Activated CD4-positive, alpha-beta T cell treated with anti-CD3 and anti-CD28 coated beads, Interleukin-2, Interleukin-4, amounts not matched to agents 100 ng/mL and 50 ng/mL, durations not matched to agents 16 hours and 8 hours (primary cell): ENCODE results near the gene CDH13.

ENCODE experiments used
- DNase-seq: peaks from one replicate; pipeline ENCODE4 v3.0.0-alpha.2; 2020; ENCODE audit warnings: low spot score

CDH13 gene

DNA sequence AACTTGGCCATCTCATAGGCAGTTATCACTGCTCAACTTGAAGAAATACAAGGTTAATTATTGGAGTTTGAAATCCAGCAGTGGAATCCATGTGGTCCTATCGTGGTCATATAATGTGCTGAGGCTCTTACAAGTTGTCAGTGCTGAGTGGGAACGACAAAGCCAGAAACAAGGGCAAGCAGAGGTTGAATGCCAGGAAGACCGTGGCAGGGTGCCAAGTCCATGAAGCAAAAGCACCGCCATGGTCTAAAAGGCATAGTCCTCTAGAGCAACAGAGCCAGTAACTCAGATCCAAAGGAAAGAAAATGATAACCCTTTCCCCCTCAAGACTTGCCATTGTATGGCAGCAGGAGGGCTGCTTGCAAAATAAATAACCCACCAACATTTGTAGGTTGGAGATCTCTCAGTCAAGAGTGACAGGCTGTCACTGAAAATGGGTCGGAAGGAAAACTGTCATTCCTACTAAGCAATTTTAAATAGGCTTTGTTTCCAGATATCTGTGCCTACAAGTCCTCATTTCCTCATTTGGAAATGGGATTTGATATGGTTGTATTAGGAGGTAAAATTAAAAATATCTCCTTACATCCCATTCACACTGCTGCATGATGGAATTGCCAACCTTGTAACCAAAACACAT, 1144.7 kb downstream of the CDH13 start:
- DNase-seq, result no peak

DNA sequence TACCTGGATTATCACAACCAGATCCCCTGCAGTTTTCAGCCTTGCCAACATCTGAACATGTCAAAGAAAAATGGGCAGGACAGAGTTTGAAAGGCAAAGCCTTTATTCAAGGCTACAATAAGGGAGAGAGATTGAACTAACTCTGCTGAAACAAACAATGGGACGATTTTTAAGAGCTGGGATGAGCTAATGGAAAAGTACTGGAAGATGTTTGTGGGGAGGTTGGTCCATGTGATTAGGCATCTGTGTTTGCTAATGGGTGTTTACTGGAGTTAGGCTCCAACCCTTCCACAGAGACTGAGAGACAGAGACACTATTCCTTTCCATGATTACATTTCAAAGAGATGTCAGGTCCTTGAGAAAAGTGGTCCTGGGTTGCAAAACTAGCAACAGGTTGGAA, 1146.0 kb downstream of the CDH13 start:
- DNase-seq, result no peak

DNA sequence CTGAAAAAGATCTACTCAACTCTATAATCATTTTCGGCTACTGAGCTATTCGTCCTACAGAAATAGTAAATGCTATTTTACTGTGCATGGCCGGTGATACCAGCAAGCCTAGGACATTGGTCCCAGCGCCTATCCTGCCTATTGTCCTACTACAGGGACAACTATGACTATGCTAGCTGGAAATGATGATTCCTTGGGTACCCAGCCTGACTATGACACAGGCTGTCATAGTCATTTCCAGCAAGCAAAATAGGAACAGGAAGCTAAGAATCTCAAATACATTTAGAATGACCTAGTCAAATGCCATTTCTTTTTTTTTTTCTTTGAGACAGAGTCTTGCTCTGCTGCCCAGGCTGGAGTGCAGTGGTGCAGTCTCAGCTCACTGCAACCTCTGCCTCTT, 1147.3 kb downstream of the CDH13 start:
- DNase-seq, result no peak

DNA sequence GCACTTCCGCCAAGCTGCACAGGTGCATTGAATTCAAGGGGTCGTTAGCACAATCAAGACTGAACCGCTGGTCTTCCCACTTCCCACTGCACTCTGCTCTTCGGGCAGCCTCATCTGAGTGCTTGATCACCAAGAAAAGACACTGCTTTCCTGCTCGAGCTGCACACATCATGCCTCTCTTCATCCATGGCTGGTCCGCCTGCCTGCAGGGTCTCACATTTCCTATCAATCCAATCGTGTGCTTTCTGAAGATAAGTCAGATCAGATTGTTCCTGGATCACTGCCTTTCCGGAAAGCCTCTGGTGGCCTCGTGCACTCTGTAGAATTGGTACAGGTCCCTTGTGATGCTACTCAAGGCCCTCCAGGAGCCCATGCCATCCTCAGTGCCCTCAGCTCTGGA, 1150.2 kb downstream of the CDH13 start:
- no peak for DNase-seq

DNA sequence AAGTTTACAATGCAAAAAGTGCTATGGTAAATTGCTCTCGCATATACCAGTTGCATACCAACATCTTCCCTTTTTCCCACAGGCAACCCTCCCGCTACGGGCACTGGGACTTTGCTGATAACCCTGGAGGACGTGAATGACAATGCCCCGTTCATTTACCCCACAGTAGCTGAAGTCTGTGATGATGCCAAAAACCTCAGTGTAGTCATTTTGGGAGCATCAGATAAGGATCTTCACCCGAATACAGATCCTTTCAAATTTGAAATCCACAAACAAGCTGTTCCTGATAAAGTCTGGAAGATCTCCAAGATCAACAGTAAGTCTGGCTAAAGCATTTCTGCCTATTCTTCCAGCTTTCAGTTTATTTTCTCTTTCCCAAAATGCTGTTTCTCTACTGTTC, 1153.1 kb downstream of the CDH13 start:
- DNase-seq, result no peak

DNA sequence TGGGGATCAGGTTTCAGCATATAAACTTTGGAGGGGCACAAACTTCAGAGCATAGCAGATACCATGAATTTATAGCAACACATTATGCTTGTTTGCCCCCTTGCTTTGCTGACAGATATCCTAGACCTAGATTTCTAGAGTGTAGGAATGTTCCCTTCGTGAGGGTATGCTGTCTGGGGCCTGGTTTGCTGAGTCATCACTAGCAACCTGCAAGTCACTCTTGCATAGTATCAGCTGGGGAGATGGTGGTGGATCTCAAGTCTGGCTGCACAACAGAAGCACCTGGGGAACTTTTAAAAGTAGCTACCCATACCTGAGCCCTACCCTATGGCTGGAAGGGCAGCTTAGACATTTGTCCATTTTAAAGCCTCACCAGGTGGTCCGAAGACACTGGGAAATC, 1158.7 kb downstream of the CDH13 start:
- no peak for DNase-seq

DNA sequence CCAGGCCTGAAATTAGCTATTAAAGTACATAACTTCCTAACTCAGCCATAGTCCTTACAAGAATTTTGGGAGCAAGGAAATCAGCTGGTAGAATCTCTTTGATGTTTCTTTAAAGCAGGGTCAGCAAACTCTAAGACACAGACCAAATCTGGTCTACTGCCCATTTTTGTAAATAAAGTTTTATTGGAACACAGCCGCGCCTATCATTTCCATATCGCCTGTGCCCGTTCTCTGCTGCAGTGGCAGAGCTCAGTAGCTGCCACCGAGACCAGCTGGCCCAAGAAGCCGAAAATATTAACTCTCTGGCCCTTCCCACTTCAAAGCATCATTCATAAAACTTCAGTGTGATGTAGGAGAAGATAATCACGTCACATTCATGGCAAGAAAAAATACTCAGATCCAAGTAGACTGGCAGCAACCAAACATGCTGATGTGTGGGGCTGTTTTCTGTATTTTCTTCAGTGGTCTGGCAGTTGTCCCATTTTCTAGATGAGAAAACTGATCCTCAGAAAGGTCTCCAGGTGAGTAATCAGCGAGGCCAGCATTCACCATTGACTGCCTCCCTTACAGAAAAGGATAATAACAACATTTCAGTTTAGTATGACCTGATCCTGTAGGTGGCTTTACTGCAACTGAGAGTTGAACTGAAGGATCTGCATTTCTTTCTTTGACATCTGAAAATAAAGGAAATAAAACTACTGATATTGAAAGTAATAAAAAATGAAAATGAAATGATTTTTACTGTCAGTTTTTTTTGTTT, 1163.1 kb downstream of the CDH13 start:
- no peak for DNase-seq

DNA sequence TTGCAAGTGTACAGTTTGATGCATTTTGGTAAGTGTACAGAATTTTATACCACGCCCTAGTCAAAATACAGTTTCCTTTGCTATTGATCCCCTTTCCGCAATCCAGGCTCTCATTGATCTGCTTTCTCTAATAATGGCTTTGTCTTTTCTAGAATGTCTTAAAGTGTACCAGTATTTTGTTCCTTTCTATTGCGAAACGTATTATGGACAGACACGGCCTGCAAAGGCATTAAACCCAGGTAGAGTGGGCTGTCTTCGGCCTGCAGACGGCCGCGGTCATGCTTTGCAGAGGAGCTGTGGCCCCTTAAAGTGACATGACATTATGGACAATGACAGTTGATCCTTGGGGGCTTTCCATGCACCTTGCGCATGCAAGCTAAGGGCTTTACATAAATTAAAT, 1165.1 kb downstream of the CDH13 start:
- no peak for DNase-seq

DNA sequence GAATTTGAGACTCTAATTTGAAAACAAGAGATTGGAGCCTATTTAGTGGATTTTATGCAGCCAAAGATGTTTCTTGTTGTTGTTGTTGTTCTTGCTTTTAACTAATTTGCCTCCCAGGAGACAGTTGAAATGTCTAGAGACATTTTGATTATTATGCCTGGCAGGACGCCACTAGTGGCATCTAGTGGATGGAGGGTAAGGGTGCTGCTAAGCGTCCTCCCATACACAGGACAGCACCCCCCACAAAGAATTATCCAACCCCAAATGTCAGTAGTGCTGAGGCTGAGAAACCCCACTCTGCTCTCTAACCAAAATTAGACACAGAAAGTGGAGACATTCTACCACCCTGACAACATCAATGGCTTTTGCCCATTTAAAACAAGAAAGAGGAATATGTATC, 1165.6 kb downstream of the CDH13 start:
- no peak for DNase-seq

DNA sequence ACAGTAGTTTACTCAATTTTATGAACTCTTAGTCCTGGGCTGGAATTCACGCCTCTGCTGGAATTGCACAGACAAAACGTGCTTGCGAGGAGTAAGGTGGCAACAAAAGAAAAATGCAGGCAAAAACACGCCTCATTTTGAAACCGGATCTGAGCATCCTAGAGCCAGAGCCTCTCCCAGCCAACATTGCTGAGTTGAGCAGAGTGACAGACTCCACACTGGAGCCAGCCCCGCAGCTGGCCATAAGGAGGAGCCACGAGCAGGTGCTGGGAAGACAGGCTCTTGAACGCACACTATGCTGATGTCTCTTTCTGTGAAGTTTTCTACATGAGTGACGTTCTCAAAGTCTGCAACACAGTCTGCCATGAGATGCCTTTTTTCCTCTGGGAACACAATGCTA, 1166.4 kb downstream of the CDH13 start:
- DNase-seq, result no peak

DNA sequence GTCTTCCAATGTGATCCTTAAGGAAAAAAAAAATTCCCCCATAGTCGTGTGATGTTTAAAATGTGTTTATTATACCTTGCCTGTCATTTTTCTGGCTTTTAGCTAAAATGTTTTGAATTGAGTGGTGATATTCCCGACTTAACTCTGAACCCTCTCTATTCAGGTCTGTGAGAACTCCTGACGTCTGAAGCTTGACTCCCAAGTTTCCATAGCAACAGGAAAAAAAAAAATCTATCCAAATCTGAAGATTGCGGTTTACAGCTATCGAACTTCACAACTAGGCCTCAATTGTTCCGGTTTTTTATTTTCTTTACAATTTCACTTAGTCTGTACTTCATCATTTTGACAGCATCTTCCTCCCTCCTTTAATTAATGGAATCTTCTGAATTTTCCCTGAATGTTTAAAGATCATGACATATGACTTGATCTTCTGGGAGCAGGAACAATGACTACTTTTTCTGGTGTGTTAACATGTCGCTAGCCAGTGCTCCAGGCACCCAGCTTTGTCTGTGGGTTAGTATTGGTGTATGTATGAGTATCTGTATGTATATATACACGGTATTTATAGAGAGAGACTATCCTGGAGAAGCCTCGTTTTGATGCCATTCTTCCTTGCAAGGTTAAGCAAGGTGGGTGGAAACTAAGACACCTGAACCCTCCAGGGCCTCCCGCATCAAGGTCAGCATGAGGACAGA, 1168.2 kb downstream of the CDH13 start:
- no peak for DNase-seq

DNA sequence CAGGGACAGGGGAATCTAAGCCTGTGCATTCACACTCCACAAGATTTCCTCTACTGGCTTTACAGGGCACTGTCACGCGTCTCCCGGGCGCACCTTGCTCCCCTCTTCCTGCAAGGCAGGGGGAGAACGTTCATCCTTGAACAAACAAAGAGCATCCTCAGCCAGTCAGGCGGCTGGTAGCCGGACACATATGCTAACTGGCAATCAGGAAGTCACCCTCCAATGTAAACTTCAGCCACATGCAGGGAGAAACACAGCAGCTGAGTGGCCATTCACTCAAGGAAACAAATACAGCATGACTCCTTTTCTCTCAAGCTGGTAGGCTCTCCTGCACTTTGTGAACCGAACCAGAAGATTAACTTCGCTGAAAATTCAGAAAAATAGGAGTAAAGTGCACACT, 1170.2 kb downstream of the CDH13 start:
- no peak for DNase-seq

DNA sequence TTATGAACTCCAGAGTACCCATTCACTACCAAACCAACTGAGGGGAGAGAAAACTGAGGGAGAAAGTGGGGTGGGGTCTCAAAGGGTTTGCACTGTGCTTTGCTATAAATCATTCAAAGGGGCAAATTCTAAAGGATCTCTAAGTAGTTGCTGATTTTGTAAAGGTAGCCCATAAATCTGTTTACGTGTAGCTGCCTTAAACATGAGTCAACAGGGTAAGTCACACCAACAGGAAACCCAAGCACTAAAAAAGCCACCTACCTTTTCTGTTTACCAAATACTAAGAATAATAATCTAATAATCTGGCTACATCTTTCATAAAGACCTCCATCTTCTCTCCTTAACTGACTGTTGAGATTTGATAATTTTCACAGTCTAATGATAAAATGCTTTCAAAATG, 1172.6 kb downstream of the CDH13 start:
- DNase-seq, result no peak

DNA sequence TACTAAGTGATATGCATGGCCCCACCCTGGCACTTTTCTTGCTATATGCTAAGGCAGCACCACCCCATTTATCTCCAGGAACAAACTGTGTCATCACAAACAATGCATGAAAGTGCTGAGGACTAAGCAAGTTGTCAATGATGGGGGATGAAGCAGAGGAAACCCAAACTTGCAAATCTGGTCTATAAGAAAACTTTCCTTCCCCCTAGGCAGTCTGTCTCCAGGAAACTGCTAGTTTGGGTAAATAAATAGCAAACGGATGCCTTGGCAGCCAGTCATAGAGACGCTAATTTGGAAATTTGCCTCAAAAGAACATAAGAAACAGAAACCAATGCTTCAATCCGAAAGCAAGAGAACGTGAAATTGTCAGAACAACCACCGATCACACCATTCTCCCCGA, 1175.4 kb downstream of the CDH13 start:
- DNase-seq, result peak; percentile 21

DNA sequence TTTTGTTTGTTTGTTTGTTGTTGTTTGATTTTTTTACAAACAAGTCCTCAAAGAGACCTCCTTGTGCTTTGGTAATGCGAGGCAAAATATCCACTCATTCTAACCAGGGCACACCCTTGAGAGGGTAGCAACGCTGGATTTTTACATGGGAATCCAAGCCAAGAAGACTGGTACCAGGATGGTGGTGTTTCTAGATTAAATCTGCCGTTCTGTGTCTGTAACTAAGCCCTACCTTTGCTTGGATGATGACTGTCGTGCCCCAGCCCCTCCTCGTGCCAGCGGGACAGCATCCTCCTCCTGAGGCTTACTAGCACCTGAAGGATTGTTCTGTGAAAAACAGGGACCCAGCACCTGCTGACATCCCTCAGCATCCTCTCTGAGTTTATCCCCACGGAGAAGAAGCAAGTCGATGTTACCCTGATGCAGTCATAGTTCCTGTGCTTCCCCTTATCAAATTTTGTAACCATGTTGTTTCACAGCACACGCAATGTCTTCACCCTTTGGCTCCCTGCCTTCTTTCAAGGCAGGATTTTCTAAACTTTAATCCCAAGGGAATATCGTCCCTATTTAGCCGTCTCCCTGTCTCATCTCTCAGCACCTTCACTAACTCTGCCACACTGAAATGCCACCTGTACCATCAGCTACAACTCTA, 1175.9 kb downstream of the CDH13 start:
- no peak for DNase-seq

DNA sequence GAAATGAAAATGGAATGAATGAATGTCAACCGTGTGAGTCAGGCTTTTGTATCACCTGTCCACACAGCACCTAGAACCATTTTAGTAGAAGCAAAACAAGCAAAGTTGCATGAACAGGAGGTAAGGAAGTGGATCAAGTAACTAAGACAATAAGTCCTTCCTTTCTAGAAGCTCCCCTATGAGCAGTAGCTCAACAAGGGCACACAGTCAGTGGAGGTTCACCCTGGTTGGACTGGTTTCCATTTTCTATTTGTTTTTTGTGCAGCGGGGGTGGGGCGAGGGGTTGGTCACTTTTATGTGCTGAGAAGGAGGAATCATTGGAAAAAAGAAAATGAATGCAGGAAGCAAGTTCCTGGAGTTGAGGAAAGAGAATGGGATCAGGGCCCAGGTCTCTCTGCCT, 1177.0 kb downstream of the CDH13 start:
- no peak for DNase-seq

DNA sequence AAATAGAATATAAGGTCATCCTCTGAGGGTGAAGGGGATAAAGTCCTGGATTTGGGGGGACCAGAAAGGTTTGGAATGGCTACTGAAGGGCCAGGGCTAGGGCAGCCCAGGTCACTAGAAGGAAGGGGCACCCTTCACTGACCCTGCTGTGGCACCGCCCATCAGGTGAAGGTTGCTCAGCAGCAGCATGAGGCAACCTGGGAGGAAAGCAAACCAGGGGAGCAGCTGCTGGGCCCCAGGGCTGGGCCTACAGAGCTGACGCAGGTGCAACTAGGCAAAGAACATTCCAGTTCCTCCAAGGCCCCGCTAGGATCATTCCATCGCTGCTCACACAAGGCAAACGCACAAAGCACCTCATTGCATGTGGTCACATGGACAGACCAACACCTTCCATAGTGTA, 1177.6 kb downstream of the CDH13 start:
- no peak for DNase-seq

DNA sequence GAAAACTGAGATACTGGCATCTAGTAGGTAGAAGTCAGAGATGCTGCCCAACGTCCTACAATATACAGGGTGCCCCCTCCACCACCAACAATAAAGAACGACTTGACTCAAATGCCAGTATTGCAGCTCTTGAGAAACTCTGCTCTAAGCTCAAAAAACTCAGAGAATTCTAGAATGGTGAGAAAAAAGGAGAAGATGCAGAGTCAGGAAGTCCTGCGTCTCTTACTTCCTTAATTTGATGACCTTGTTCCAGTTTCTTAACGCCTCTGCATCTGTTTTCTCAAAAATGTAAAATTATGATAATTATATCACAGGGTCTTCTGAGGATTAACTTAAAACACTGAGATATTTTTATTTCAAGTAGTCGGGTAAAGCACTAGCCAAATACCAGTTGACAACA, 1179.3 kb downstream of the CDH13 start:
- no peak for DNase-seq

DNA sequence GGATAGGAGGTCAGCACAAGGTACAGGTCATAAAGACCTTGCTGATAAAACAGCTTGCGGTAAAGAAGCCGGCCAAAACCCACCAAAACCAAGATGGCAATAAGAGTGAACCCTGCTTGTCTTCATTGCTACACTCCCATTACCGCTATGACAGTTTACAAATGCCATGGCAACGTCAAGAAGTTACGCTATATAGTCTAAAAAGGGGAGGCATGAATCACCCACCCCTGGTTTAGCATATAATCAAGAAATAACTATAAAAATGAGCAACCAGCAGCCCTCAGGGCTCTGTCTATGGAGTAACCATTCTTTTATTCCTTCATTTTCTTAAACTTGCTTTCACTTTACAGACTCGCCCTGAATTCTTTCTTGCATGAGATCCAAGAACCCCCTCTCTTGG, 1180.0 kb downstream of the CDH13 start:
- DNase-seq, result no peak

DNA sequence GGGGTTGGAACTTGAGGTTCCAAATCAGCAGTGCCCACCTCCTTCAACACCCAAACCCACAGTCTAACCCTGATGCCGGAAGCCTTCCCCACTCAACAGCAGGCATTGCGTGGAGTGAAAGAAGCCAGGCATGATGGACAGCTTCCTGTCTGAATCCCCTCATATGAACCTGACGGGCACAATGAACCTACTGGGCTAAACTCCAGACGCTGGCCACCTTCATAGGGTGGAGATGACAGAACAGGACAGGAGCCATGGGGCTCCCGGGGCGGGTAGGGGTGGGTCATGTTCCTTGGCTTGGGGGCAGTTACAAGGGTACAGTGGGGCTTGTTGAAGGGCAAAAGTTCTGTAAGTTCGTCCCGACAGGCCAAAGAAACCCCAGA, 1180.5 kb downstream of the CDH13 start:
- DNase-seq, result no peak

DNA sequence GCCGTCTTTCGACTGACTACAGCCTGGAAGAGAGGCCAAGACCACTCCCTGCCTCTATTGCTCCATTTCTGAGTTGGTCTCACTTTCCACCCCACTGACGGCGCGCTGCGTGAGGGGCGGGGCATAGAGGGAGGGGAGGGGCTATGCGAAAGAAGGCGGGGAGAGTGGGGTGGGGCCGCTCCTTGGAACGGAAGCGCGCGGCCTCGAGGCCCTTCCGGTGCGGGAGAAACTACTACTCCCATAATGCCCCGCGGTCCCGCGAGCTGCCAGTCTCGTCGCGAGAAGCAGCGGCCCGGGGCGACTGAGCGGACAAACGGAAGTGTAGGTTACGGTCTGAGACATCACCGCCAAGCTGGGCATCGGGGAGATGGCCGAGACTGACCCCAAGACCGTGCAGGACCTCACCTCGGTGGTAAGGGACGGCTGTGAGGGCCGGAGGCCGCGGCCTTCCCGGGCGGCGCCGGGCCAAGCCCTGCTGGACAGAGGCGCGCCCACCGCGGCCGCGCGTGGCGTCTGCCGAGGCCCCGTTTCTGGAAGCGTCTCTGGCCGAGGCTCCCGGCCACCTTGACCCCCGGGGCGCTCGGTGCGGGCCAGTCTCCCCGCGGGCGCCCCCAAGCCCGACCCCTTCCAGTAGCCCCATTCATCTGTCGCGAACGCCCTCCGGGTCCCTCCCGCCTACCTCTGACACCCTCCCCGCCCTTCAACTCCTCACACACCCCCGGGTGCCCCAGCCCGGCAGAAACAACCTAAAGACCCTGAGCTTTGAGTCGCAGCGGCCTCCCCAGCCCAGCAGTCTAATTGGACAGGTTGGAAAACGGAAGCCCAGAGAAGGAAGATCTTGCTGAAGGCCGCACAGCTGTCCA, 1181.2 kb downstream of the CDH13 start, which contains the start of gene HSBP1:
HSBP1 (plus strand) TSS at position 269 of the 863 bp plus-strand sequence; CDS start at position 368, 99 bp downstream.
- DNase-seq, result peak; percentile 96

DNA sequence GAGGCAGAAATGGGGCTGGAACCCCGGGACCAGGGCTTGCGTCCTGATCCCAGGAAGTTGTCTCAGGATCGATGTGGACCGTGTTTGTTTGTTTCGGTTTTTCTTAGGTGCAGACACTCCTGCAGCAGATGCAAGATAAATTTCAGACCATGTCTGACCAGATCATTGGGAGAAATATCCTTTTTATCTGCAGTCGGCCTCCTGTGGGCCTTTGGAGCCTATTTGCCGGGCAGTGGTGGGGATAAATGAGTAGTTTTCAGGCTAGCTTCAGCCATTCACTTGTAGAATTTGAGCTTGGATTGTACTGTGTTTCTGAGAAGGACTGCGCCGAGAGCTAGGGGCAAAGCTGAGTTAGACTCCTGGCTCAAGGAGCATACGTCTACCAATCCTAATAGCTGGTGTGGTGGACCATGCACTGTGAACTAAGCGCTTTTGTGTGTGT, 1181.8 kb downstream of the CDH13 start:
- no peak for DNase-seq
